ENCODE results near the gene CTNNA2. TPM values are rescaled to one million over a fixed set of nuclear protein-coding genes. Genes with fewer than 3 reads are reported as not detected.

Gene CTNNA2
- total RNA-seq, 1 donor from 2014 or later: 15.0 TPM

DNA sequence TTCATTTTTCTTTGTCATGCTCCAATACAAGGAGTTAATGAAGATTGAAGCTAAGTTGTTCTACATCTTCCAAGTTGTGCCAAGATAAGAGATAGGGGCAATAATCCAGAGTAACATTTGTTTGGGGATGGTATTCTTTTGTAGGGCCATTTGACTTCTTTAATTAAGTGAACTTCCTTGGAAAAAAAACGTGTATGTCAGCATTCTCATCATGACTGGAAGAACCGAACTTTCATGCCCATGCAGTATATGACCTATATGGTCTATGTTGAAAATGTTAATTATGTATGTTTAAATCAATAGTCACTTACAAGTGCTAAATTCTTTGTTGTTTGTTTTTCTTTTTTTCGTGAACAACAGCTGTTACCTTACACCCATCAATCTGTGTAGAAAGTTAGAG, 1111.2 kb downstream of the CTNNA2 start:
- TF ChIP-seq, protein P1, sequence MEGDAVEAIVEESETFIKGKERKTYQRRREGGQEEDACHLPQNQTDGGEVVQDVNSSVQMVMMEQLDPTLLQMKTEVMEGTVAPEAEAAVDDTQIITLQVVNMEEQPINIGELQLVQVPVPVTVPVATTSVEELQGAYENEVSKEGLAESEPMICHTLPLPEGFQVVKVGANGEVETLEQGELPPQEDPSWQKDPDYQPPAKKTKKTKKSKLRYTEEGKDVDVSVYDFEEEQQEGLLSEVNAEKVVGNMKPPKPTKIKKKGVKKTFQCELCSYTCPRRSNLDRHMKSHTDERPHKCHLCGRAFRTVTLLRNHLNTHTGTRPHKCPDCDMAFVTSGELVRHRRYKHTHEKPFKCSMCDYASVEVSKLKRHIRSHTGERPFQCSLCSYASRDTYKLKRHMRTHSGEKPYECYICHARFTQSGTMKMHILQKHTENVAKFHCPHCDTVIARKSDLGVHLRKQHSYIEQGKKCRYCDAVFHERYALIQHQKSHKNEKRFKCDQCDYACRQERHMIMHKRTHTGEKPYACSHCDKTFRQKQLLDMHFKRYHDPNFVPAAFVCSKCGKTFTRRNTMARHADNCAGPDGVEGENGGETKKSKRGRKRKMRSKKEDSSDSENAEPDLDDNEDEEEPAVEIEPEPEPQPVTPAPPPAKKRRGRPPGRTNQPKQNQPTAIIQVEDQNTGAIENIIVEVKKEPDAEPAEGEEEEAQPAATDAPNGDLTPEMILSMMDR (conservative IDR thresholded peaks at IDR 0.05): no peak
- no peaks in the 10 kb centered on the region for H3K36me3 Mint-ChIP-seq
- H3K27ac Mint-ChIP-seq: no peak overlapping the region
- DNase-seq (ENCODE audit: extremely low spot score, unreplicated experiment): no peak
- H3K9me3 Mint-ChIP-seq: no peaks in the 10 kb centered on the region
- no peak overlapping the region for H3K4me3 Mint-ChIP-seq
- no peaks in the 10 kb centered on the region for H3K27me3 Mint-ChIP-seq
- no peaks in the 10 kb centered on the region for H3K4me1 Mint-ChIP-seq (ENCODE audit: unreplicated experiment)

DNA sequence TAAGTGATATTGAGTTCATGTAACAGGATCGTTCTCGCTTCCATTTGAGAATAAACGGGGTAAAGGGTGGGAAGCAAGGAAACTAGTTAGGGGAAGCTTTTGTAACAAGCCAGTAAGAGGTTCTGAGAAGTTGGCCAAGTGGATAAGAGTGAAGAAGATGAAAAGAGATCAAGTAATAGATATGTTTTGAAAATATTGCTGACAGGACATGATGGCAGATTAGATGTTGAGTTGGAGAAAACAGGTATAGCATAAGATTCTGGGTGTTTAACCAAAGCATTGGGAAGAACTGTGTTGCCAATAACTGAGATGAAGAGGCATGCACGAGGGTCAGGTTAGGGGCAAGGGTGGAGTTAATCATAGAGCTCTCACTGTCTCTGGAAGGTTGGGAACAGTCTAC, 1121.7 kb downstream of the CTNNA2 start:
- Mint-ChIP-seq H3K9me3 (no peaks in the 10 kb centered on the region), H3K27me3 (no peaks in the 10 kb centered on the region), H3K27ac (no peak overlapping the region), H3K4me1 (ENCODE audit: unreplicated experiment) (no peaks in the 10 kb centered on the region), H3K36me3 (no peaks in the 10 kb centered on the region), H3K4me3 (no peak overlapping the region)
- TF ChIP-seq, protein P1 (conservative IDR thresholded peaks at IDR 0.05): no peak
- DNase-seq (ENCODE audit: extremely low spot score, unreplicated experiment): no peak

DNA sequence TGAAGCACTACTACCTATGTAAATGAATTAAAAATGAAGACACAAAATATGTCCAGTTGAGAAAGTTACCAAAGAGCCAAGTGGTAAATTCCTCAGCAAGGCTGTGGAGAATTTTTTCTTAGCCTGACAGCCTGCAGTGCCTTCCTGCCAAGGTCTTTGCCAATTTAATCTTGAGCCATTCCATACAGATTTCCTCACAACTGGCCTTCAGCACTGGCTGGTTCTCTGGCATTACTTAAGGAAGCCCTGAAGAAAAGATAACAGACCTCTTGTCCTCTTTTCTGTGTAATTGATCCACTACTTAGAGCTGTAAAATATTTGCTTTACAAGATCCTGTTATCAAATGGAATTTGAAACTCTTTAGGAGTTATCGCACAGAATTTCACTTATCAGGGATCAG, 1125.9 kb downstream of the CTNNA2 start:
- Mint-ChIP-seq H3K27ac (no peak overlapping the region), H3K4me1 (ENCODE audit: unreplicated experiment) (peaks cover 7% of the 10 kb centered on the region), H3K36me3 (no peaks in the 10 kb centered on the region), H3K9me3 (no peaks in the 10 kb centered on the region), H3K4me3 (no peak overlapping the region), H3K27me3 (no peaks in the 10 kb centered on the region)
- DNase-seq (ENCODE audit: extremely low spot score, unreplicated experiment): no peak
- TF ChIP-seq, protein P1 (conservative IDR thresholded peaks at IDR 0.05): no peak

DNA sequence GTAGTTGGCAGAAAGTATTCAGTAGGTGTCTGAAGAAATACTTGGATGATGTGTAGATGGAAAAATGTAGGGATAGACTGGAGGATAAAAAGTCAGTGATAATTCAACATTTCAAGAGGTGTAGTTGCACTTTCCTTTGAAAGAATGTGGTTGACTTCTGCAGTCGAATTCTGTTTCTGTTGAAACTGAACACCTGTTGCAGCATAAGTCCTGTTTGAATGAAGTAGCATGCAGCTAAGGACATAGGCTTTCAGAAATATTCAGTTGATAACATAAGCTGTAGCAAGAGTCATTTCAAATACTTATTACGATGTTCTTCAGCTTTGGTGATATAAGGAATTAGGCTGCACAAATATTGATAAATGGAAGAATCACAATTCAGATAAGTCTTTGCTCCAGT, 1129.6 kb downstream of the CTNNA2 start:
- Mint-ChIP-seq H3K4me1 (ENCODE audit: unreplicated experiment) (peaks cover 7% of the 10 kb centered on the region), H3K27me3 (no peaks in the 10 kb centered on the region), H3K4me3 (no peak overlapping the region), H3K36me3 (no peaks in the 10 kb centered on the region), H3K9me3 (no peaks in the 10 kb centered on the region), H3K27ac (no peak overlapping the region)
- no peak for DNase-seq (ENCODE audit: extremely low spot score, unreplicated experiment)
- TF ChIP-seq, protein P1 (conservative IDR thresholded peaks at IDR 0.05): no peak

DNA sequence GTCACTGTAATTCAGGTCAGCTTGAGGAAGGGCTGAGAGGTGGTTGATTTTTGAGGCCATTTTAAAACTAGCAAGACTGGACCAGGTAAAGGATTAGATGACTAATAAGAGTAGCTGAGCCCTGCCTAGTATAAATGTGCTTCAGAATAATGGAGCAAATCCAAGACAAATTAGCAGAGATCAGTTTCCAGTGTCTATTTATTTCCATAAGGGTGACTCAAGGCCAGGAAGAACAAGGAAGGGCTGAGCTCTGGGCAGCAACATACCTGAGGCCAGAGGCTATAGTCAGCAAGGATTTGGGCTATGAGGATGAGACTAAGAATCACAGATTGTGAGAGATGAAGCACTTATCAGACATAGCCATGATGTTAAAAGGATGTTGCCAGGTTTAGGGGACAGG, 1130.7 kb downstream of the CTNNA2 start:
- H3K27ac Mint-ChIP-seq: no peak overlapping the region
- TF ChIP-seq, protein P1 (conservative IDR thresholded peaks at IDR 0.05): no peak
- H3K9me3 Mint-ChIP-seq: no peaks in the 10 kb centered on the region
- no peak overlapping the region for H3K4me3 Mint-ChIP-seq
- no peaks in the 10 kb centered on the region for H3K27me3 Mint-ChIP-seq
- no peaks in the 10 kb centered on the region for H3K36me3 Mint-ChIP-seq
- no peak for DNase-seq (ENCODE audit: extremely low spot score, unreplicated experiment)
- H3K4me1 Mint-ChIP-seq (ENCODE audit: unreplicated experiment): peaks cover 7% of the 10 kb centered on the region

DNA sequence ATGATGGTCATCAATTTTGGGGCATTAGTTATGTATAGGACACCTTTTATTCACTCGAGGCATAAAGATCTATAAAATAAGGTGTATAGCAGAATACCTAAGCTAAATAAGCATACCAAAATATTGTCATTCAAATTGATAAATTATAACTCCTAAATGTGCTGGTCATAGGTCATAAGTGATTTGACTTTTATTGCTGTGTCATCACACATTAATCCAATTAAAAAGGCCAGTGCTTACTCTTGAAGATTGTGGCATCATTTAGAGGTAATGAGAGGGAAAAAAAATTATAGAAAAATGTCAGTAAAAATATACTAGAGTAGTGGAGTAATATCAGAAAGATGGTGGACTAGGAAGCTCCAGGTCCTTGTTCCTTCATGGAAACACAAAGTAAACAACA, 1138.6 kb downstream of the CTNNA2 start:
- Mint-ChIP-seq H3K27ac (no peak overlapping the region), H3K4me1 (ENCODE audit: unreplicated experiment) (no peaks in the 10 kb centered on the region), H3K27me3 (no peaks in the 10 kb centered on the region), H3K4me3 (no peak overlapping the region), H3K36me3 (no peaks in the 10 kb centered on the region), H3K9me3 (no peaks in the 10 kb centered on the region)
- TF ChIP-seq, protein P1 (conservative IDR thresholded peaks at IDR 0.05): no peak
- no peak for DNase-seq (ENCODE audit: extremely low spot score, unreplicated experiment)
